HEK293 (cell line): ENCODE results near the gene SYNDIG1.

Experiments
- BCL11B ChIP-seq: fragments of 450-650 bp; formaldehyde crosslinking; IDR thresholded peaks from 2 replicates; pipeline ENCODE4 v1.5.1; 2016; ENCODE audit warnings: low read depth, missing biosample characterization, missing genetic modification characterization
- KLF16 ChIP-seq: fragments of 450-650 bp; formaldehyde crosslinking; IDR thresholded peaks from 2 replicates; pipeline ENCODE4 v1.5.1; 2017; ENCODE audit warnings: missing biosample characterization, missing genetic modification characterization
- MYNN ChIP-seq: fragments of 450-650 bp; formaldehyde crosslinking; IDR thresholded peaks from 2 replicates; pipeline ENCODE4 v1.5.1; 2016; ENCODE audit warnings: missing biosample characterization, missing genetic modification characterization, borderline replicate concordance
- SCRT2 ChIP-seq: fragments of 450-650 bp; formaldehyde crosslinking; IDR thresholded peaks from 2 replicates; pipeline ENCODE4 v1.5.1; 2016; ENCODE audit warnings: missing biosample characterization, missing genetic modification characterization
- ZFP37 ChIP-seq: fragments of 450-650 bp; formaldehyde crosslinking; IDR thresholded peaks from 2 replicates; pipeline ENCODE4 v1.5.1; 2016; ENCODE audit warnings: missing biosample characterization, missing genetic modification characterization
- ZNF121 ChIP-seq: fragments of 450-650 bp; formaldehyde crosslinking; IDR thresholded peaks from 2 replicates; pipeline ENCODE4 v1.5.1; 2016; ENCODE audit warnings: missing biosample characterization, missing genetic modification characterization
- ZNF433 ChIP-seq: fragments of 450-650 bp; formaldehyde crosslinking; IDR thresholded peaks from 2 replicates; pipeline ENCODE4 v1.5.1; 2016; ENCODE audit warnings: missing biosample characterization, missing genetic modification characterization, low read depth
- ZNF530 ChIP-seq: fragments of 450-650 bp; formaldehyde crosslinking; IDR thresholded peaks from 2 replicates; pipeline ENCODE4 v1.5.1; 2016; ENCODE audit warnings: low read depth, missing biosample characterization, missing genetic modification characterization
- ZNF707 ChIP-seq: fragments of 450-650 bp; formaldehyde crosslinking; IDR thresholded peaks from 2 replicates; pipeline ENCODE4 v1.5.1; 2016; ENCODE audit warnings: missing biosample characterization, missing genetic modification characterization
- TF ChIP-seq, protein P1 (sequence below): fragments of 450-650 bp; formaldehyde crosslinking; IDR thresholded peaks from 2 replicates; pipeline ENCODE4 v1.5.1; 2016; ENCODE audit warnings: missing biosample characterization, missing genetic modification characterization
- TF ChIP-seq, protein P2 (sequence below): fragments of 450-650 bp; formaldehyde crosslinking; IDR thresholded peaks from 2 replicates; pipeline ENCODE4 v1.5.1; 2016; ENCODE audit warnings: missing biosample characterization, missing genetic modification characterization

DNA sequence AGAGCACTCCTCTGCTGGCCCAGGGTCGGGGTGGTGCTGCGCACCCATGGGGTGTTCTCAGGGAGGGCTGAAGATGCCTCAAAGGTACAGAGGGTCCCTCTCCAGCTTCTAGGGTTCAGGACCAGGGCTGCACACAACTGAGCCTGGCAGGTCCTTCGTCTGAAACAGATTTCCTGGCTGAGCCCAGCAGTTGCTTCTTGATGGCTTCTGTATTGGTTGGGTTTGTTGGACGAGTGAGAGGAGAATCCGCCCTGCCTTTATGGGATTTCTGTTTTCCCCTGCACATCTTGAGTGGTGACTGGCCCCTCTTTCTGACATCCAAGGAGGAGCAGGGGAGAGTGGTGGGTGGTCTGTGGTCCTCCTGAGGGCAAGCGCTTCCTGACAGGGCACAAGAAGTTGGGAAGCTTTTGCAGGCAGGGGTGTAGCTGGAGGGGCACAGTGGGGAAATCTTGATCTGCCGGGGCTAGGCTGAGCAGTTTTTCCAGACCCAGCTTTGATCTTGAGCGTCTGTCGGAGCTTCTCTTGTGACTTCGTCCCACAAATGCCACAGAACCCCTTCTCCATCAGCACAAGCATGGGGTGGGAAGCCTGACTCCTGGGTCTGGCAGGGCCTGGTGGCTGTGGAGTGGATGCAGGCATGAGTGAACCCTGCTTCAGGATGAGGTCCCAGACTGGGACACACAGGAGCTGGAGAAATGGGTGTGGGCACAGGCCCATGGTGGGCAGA is 116.5 kb downstream of the SYNDIG1 start:
- TF ChIP-seq SCRT2 (tag by site-specific recombination) (no peak), ZNF707 (tag by site-specific recombination) (no peak), ZNF433 (tag by site-specific recombination) (no peak), ZFP37 (tag by site-specific recombination) (no peak), BCL11B (tag by site-specific recombination) (no peak), ZNF121 (tag by site-specific recombination) (no peak), ZNF530 (no peak), KLF16 (tag by site-specific recombination) (no peak), MYNN (tag by site-specific recombination) (no peak)
- TF ChIP-seq, protein P1, sequence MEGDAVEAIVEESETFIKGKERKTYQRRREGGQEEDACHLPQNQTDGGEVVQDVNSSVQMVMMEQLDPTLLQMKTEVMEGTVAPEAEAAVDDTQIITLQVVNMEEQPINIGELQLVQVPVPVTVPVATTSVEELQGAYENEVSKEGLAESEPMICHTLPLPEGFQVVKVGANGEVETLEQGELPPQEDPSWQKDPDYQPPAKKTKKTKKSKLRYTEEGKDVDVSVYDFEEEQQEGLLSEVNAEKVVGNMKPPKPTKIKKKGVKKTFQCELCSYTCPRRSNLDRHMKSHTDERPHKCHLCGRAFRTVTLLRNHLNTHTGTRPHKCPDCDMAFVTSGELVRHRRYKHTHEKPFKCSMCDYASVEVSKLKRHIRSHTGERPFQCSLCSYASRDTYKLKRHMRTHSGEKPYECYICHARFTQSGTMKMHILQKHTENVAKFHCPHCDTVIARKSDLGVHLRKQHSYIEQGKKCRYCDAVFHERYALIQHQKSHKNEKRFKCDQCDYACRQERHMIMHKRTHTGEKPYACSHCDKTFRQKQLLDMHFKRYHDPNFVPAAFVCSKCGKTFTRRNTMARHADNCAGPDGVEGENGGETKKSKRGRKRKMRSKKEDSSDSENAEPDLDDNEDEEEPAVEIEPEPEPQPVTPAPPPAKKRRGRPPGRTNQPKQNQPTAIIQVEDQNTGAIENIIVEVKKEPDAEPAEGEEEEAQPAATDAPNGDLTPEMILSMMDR (tag by site-specific recombination): no peak
- TF ChIP-seq, protein P2, sequence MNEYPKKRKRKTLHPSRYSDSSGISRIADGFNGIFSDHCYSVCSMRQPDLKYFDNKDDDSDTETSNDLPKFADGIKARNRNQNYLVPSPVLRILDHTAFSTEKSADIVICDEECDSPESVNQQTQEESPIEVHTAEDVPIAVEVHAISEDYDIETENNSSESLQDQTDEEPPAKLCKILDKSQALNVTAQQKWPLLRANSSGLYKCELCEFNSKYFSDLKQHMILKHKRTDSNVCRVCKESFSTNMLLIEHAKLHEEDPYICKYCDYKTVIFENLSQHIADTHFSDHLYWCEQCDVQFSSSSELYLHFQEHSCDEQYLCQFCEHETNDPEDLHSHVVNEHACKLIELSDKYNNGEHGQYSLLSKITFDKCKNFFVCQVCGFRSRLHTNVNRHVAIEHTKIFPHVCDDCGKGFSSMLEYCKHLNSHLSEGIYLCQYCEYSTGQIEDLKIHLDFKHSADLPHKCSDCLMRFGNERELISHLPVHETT (tag by site-specific recombination): no peak
